Calu3 (cell line): ENCODE measurements around the gene SMOC2. TPM values are rescaled to one million over a fixed set of nuclear protein-coding genes. Genes with fewer than 3 reads are reported as not detected.

Experiments
- BruUV-seq: library from RNA; stranded (reverse); fragments of 400-500 nt; replicated peaks from 2 replicates; lab custom pipeline; 2021; lab: Mats Ljungman, UMichigan
- CTCF ChIA-PET: fragments of 300-600 bp; sonication (Branson Sonifier 250); formaldehyde crosslinking; loops from one replicate; lab custom pipeline; 2022; ENCODE audit warnings: antibody characterized with exemption; lab: Charles Lee
- DNase-seq: peaks from one replicate; pipeline ENCODE4 v3.0.0; 2022
- H3K27ac Mint-ChIP-seq: one replicate; pipeline ENCODE4 v1.8.0; 2022; ENCODE audit warnings: mixed read lengths; ENCODE audit not compliant: unreplicated experiment
- H3K27me3 Mint-ChIP-seq: one replicate; pipeline ENCODE4 v1.8.0; 2022; ENCODE audit warnings: mixed read lengths; ENCODE audit not compliant: unreplicated experiment
- H3K36me3 Mint-ChIP-seq: one replicate; pipeline ENCODE4 v1.8.0; 2022; ENCODE audit warnings: mild to moderate bottlenecking, moderate library complexity, mixed read lengths; ENCODE audit not compliant: insufficient read depth, unreplicated experiment
- H3K4me1 Mint-ChIP-seq: one replicate; pipeline ENCODE4 v1.8.0; 2022; ENCODE audit warnings: mild to moderate bottlenecking, low read depth, mixed read lengths; ENCODE audit not compliant: unreplicated experiment
- H3K4me3 Mint-ChIP-seq: one replicate; pipeline ENCODE4 v1.8.0; 2022; ENCODE audit warnings: mild to moderate bottlenecking, low read depth, moderate library complexity, mixed read lengths; ENCODE audit not compliant: unreplicated experiment
- H3K9me3 Mint-ChIP-seq: one replicate; pipeline ENCODE4 v1.8.0; 2022; ENCODE audit warnings: low read depth, mixed read lengths; ENCODE audit not compliant: unreplicated experiment
- CTCF ChIP-seq: fragments of 200-600 bp; IDR thresholded peaks from one replicate; pipeline ENCODE4 v1.8.0; 2022; ENCODE audit warnings: antibody characterized with exemption; ENCODE audit not compliant: unreplicated experiment
- intact Hi-C: fragments of 100-400 bp; cut with micrococcal nuclease; formaldehyde crosslinking; loops from one replicate; pipeline ENCODE4 v1.10.0; 2022; ENCODE audit not compliant: unreplicated experiment
- total RNA-seq: library from RNA; stranded (reverse); gene quantifications from 2 replicates; pipeline ENCODE4 v1.2.3, GENCODE V29; 2022

SMOC2 gene
- total RNA-seq, 1 experiment from 2014 or later: 1.1 TPM

GRCh38 chr6:168650671-168651111 is 209.7 kb downstream of the SMOC2 start:
- DNase-seq: peak; percentile 36
- intact Hi-C loops: no loop called here
- Mint-ChIP-seq H3K27me3 (no peaks in the 10 kb centered on the region), H3K4me3 (no peak overlapping the region), H3K9me3 (peaks cover 1% of the 10 kb centered on the region), H3K4me1 (peaks cover 41% of the 10 kb centered on the region), H3K36me3 (peaks cover 14% of the 10 kb centered on the region), H3K27ac (peak overlapping the region; percentile 52)
- no peak for TF ChIP-seq CTCF
- no TSS peak for BruUV-seq
- CTCF ChIA-PET: interaction anchor here (0.7 kb wide), 1 partner anchor 25 kb away, joined by 3 read pairs; no protein-coding TSS in a partner anchor

DNA sequence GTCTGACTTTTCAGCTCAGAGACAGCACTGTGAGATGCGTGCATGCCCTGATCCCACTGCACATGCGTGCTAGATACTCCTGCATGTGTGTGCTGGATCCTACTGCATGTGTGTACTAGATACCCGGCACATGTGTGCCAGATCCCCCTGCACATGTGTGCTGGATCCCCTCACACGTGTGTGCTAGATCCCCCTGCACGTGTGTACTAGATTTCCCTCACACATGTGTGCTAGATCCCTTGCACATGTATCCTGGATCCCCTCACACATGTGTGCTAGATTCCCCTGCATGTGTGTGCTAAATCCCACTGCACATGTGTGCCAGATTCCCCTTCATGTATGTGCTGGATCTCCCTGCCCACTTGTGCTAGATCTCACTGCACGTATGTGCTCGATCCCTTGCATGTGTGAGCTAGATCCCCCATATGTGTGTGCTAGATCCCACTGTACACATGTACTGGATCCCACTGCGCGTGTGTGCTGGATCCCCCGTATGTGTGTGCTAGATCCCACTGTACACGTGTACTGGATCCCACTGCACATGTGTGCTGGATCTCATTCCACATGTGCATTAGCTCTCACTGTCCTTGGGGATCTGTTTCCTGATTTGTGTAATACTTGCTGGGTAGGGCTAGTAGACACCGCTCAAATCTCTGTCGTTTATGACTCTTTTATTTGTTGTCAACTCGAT is 214.6 kb downstream of the SMOC2 start:
- H3K27ac Mint-ChIP-seq: no peak overlapping the region
- H3K36me3 Mint-ChIP-seq: peaks cover 3% of the 10 kb centered on the region
- H3K27me3 Mint-ChIP-seq: no peaks in the 10 kb centered on the region
- CTCF ChIA-PET: interaction anchor here (0.7 kb wide), 1 partner anchor 50 kb away, joined by 4 read pairs; no protein-coding TSS in a partner anchor
- intact Hi-C loops: no loop called here
- no TSS peak for BruUV-seq
- TF ChIP-seq CTCF: no peak
- no peak for DNase-seq
- peaks cover 11% of the 10 kb centered on the region for H3K4me1 Mint-ChIP-seq
- H3K4me3 Mint-ChIP-seq: no peak overlapping the region
- peaks cover 10% of the 10 kb centered on the region for H3K9me3 Mint-ChIP-seq

DNA sequence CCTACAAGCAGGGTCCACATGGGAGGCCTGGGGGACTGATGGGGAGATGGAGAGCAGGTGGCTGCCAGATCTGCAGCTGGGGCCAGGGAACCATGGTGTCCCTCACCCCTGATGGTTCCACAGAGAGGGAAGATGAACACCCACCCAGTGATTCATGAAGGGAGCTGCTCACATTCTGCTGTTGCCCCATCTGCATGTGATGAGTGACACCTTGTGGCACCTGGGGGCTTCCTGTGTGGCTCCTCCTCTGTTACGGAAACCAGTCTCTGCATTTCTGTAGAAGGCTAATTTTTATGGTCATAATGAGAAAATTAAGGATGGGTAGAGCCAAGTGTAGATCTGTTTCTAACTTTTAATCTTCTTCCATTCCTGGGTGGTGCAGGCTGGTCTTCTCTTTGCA is 217.1 kb downstream of the SMOC2 start:
- intact Hi-C loops: no loop called here

DNA sequence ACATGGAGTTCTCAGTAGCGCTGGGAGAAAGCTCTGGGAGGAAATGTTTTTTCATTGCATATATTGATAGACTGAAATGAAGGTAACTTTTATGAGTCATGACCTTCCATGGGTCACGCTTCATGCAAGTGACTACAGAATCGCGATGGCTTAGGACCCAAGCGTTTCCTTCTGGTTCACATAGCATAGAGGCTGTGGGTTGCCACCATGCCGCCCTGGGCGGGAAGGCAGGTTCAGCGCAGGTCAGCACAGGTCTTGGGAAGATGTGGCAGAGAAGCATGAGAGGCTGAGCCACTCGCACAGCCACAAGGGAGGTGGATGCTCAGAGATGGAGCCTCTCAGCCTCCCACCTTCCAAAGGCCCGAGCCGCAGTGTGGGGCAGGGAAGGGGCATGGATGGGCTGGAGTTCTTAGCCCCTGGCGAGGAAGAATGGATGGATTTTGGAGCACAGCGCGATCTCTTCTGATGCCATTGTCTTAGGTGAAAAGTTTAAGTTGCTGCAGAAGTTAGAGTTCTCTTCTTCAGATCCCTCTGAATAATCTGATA is 219.5 kb downstream of the SMOC2 start:
- CTCF ChIA-PET: no interaction called here
- no peak for DNase-seq
- peaks cover 12% of the 10 kb centered on the region for H3K9me3 Mint-ChIP-seq
- no peak overlapping the region for H3K27ac Mint-ChIP-seq
- no TSS peak for BruUV-seq
- intact Hi-C loops: no loop called here
- no peak for TF ChIP-seq CTCF
- H3K36me3 Mint-ChIP-seq: no peaks in the 10 kb centered on the region
- no peak overlapping the region for H3K4me3 Mint-ChIP-seq
- H3K27me3 Mint-ChIP-seq: no peaks in the 10 kb centered on the region
- H3K4me1 Mint-ChIP-seq: peaks cover 8% of the 10 kb centered on the region

More for the DNA sequence above, 217.1 kb downstream of the SMOC2 start:
- H3K27me3 Mint-ChIP-seq: no peaks in the 10 kb centered on the region
- no TSS peak for BruUV-seq
- H3K4me1 Mint-ChIP-seq: peaks cover 8% of the 10 kb centered on the region
- H3K27ac Mint-ChIP-seq: no peak overlapping the region
- TF ChIP-seq CTCF: no peak
- DNase-seq: no peak
- CTCF ChIA-PET: no interaction called here
- H3K4me3 Mint-ChIP-seq: no peak overlapping the region
- H3K9me3 Mint-ChIP-seq: peaks cover 10% of the 10 kb centered on the region
- no peaks in the 10 kb centered on the region for H3K36me3 Mint-ChIP-seq
